Activated CD8-positive, alpha-beta memory T cell treated with anti-CD3 and anti-CD28 coated beads, Interleukin-2, amount 50 U/mL, for 24 hours (primary cell): Measurements from ENCODE around the gene STRN.
A peak's percentile ranks its signal among the peaks of the same experiment; 100 is the strongest.
"Not testable (repeated sequence)": the region's sequence is repeated elsewhere in the genome, so short reads cannot be mapped to it uniquely, and the experiment has no call there.

Experiments
- DNase-seq: peaks from one replicate; pipeline ENCODE4 v3.0.0-alpha.2; 2020; ENCODE audit errors: extremely low read depth

STRN gene, protein sequence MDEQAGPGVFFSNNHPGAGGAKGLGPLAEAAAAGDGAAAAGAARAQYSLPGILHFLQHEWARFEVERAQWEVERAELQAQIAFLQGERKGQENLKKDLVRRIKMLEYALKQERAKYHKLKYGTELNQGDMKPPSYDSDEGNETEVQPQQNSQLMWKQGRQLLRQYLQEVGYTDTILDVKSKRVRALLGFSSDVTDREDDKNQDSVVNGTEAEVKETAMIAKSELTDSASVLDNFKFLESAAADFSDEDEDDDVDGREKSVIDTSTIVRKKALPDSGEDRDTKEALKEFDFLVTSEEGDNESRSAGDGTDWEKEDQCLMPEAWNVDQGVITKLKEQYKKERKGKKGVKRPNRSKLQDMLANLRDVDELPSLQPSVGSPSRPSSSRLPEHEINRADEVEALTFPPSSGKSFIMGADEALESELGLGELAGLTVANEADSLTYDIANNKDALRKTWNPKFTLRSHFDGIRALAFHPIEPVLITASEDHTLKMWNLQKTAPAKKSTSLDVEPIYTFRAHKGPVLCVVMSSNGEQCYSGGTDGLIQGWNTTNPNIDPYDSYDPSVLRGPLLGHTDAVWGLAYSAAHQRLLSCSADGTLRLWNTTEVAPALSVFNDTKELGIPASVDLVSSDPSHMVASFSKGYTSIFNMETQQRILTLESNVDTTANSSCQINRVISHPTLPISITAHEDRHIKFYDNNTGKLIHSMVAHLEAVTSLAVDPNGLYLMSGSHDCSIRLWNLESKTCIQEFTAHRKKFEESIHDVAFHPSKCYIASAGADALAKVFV

DNA sequence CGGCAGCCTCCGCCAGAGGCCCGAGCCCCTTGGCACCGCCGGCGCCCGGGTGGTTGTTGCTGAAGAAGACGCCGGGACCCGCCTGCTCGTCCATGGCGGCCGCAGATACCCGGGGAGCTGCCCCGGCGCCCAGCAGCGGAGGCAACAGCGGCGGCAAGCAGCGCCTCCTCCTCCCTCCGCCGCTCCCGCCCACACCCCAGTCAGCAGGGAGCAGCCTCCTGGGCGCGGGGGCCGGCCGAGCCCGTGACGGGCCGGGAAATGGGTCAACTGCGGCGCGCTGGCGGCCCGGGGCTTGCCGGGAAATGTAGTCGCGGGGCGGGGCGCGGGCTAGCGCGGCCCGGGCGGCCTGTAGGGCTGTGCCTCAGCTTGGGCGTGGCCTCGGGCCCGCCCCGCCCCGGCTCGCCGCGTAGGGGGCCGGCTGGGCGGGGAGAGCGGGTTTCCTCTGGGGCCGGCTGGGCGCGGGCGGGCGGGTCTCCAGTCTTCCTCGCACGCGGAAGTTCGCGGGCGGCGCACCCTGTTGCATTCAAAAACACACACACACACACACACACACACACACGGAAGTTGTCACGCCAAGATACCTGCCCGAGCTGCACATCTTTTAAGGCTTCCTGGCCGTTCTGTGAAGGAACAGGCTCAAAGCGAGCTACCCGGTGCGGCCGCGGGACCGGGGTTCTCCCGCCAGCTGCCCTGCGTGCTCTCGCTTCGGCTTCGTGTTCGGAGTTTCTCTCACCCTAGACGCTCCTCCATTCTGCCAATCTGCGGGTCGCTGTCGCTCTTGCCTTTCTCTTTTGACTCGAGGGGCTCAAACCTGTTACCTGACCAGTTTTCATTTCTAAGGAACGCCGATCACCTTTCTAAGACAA is at the start of gene STRN:
TSS of gene STRN (minus strand) at position 167 of the 866 bp plus-strand sequence. CDS start at position 94, 73 bp downstream.
- peak; percentile 82 for DNase-seq

- DNase-seq, result no peak
These were observed 46.9 kb upstream of the STRN start for GRCh38 chr2:37013315-37013641.

GRCh38 chr2:37011130-37011529 is 44.8 kb upstream of the STRN start:
- no peak for DNase-seq

DNA sequence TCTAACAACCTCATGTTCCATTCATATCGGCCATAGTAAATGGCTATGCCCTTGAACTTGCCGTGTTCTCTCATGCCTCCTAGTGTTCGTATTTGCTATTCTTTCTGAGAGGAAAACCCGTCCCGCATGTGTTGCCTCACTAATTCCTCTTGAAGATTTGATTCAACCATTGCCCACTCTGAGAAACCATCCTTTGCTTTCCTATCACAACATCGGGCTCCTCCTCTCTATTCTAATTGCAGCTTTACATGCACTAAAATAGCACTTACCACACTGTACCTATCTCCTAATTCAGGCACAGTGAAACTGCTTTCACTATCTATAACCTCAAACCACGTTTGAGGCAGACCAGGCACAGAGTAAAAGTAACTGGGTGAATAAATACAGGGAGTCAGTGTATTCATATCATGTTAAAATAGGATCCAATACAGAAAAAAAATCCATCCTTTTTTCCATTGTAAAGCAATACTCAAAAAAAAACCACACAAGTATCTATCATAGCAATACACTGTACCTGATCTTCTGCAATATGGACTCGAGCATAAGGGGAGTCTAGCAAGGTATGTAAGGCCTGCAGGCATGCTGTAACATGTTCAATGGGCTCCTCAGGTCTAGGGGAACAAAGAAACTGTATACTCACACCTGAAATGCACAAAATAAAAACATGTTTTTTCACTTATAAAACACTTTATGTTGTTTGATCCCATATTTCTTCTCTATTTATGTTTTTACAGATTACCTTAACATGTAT is 39.0 kb upstream of the STRN start:
- DNase-seq, result no peak

DNA sequence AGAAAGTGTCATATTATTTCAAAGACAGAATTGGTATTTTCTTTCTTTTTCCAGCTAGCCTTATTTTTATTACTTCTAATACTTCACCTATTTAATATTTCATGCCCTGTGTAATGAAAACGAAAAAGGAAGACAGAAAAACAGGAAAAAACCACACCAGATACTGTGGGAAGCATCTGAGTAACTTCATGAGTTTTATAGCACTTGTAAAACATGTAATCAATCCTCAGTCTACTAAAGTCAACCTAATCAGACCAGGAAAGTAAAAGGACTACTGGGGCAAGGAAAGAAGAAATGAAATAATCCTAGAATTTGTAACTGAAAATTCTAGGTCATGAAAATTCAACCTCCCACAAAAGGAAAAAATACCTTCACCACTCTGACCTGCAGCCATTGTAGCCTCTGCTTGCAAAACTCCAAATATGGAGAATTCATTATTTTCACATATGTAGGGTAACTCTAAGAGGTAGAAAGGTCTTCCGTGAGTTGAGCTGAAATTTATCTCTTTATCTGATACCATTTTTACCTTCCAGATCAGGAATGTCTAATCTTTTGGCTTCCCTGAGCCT is 34.7 kb upstream of the STRN start:
- no peak for DNase-seq

- DNase-seq, result no peak
These were observed 34.0 kb upstream of the STRN start for GRCh38 chr2:37000318-37000717.

DNA sequence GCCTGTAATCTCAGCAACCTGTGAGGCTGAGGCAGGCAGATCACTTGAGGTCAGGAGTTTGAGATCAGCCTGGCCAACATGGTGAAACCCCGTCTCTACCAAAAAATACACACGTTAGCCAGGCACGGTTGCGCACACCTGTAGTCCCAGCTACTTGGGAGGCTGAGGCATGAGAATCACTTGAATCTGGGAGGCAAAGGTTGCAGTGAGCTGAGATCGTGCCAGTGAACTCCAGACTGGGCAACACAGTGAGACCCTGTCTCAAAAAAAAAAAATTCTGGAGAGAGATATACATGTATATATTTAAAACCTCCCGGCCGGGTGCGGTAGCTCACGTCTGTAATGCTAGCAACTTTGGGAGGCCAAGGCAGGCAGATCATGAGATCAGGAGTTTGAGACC is 33.1 kb upstream of the STRN start:
- DNase-seq, result not testable (repeated sequence)

- DNase-seq, result no peak
These were observed 27.7 kb upstream of the STRN start for GRCh38 chr2:36993841-36994620.

DNA sequence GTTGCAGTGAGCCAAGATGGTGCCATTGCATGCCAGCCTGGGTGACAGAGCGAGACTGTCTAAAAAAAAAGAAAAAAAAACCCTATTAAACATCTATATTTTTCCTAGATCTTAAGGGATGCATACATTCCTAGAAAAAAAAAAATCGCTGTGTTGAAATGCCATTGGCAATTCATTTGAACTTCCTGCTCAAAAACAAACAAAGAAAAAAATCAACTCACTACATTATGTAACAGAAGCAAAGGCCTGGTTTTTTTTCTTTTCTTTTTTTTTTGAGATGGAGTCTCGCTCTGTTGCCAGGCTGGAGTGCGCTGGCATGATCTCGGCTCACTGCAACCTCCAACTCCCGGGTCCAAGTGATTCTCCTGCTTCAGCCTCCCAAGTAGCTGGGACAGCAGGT is 21.7 kb upstream of the STRN start:
- DNase-seq, result no peak

- DNase-seq, result no peak
These were observed 16.1 kb upstream of the STRN start for GRCh38 chr2:36982467-36982866.

DNA sequence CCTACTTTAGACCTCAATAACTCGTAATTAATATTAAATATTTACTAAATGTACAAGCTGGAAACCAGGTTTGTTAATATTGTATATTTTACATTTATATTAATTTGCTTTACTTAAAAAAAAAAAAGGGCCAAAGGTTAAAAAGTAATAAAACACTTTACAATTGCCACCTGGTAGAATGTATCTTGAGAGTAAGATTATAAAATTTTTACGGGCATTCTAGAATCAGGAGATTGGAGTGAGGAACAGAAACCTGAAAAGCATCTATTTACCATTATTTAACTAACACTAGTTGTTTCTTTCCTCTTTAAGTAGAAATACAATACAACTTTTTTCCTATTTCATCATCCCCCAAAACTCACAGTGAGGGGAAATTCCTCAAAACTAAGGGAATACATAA is 15.6 kb upstream of the STRN start:
- DNase-seq, result no peak

DNA sequence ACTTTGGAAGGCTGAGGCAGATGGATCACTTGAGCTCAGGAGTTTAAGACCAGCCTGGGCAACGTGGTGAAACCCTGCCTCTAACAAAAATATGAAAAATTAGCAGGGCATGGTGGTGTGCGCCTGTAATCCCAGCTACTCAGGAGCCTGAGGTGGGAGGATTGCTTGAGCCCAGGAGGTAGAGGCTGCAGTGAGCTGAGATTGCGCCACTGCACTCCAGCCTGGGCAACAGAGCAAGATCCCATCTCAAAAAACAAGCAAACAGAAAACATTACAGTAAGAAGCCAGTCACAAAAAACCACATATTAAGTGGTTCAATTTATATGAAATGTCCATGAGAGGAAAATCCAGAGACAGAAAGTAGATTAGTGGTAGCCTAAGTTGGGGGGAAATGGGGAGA is 12.7 kb upstream of the STRN start:
- DNase-seq, result not testable (repeated sequence)

DNA sequence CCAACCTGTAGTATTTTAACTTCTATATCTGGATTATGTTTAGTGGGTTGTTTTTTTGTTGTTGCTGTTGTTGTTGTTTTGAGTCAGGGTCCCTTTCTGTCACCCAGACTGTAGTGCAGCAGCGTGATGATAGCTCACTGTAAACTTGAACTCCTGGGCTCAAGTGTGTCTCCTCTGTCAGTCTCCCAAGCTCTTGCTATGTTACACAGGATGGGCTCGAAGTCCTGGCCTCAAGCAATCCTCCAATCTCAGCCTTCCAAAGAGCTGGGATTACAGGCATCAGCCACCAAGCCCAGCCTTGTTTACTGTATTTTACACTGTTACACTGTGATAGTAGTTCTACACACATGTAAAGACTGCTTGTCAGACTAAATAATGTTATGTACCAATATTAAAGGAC is 9.7 kb upstream of the STRN start:
- DNase-seq, result no peak

DNA sequence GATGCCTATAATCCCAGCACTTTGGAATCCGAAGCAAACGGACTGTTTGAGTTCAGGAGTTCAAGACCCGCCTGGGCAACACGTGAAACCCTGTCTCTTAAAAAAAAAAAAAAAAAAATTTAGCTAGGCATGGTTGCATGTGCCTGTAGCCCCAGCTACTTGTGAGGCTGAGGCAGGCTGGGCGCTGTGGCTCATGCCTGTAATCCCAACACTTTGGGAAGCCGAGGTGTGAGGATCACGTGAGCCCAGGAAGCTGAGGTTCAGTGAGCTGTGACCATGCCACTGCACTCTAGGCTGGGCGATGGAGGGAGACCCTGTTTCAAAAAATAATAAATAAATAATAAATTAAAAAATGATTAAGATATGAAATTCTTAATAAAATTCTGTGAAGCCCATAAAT is 9.0 kb upstream of the STRN start:
- DNase-seq, result no peak

- no peak for DNase-seq
These were observed 7.0 kb upstream of the STRN start for GRCh38 chr2:36973320-36973719.

- DNase-seq, result no peak
These were observed 5.7 kb upstream of the STRN start for GRCh38 chr2:36971990-36972389.

- no peak for DNase-seq
These were observed 1.0 kb upstream of the STRN start for GRCh38 chr2:36967236-36967876.

GRCh38 chr2:36965751-36966369 is 476 bp downstream of the STRN start:
- DNase-seq, result peak; percentile 2

DNA sequence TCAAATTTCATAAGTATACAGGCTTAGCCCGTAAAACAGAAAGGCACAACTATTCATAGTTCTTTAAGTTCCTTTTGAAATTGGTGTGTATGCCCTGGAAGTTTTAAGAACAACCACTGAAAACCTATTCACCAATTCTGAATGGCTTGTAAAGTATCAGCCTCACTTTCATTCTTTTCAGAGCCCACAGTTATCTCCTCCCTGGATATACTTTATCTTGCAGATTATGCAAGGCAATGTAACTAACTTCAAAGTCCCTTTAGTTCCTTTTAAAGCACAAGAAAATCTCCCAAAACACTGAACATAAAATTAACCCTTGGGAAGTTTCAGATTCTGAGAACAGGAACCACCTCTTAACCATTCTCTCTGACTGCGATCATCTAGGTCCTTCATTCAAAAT is 1.1 kb downstream of the STRN start:
- no peak for DNase-seq
